Measurements from ENCODE around the gene RNF222. TPM values are rescaled to one million over a fixed set of nuclear protein-coding genes. Genes with fewer than 3 reads are reported as not detected.
A peak's percentile ranks its signal among the peaks of the same experiment; 100 is the strongest.

The RNF222 gene
- polyA plus RNA-seq, 1 experiment, result not detected

DNA sequence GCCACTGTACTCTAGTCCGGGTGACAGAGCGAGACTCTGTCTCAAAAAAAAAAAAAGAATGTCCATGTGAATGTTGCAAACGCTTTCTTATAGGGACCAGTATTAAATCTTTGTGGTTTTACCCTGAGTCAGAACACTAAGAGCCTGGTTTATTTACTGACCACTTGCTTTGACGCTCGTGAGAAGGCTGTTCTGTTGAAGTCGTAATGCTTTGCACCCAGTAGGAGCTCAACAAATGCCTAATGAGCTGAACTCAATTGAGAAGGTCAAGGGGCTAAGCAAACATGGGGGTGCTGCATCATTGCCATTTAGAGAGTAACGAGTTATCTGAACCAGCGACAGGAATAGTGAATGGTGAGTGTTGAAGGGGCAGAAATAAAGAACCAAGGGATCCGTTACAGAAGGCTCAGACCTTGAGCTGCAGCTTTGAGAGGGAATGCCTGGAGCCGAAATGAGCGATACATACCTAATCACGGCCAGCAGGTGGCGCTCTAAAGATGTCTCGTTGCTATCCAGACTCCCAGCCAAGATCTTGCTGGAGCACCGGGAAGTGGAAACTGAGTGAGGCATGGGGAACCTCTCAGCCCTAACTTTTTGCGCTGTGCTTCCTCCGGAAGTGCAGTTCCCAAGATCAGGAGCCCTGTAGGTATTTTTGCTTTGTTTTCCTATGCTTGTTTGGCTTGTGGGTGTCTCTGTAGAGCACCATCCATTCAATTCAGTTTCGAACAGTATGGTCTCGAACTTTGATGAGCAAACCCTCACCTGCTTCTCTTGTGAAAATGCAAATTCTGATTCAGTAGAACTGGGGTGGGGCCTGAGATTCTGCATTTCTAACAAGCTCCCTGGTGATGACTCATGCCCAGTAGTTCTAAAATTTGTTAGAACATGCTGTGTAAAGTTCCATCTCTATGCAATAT is 12.6 kb upstream of the RNF222 start:
- Histone ChIP-seq H3K27ac (ENCODE audit: low read depth, low read length) (no peak overlapping the region), H3K27me3 (ENCODE audit: control insufficient read depth, insufficient read depth, low read length) (peaks cover 5% of the 10 kb centered on the region), H3K9me3 (ENCODE audit: control insufficient read depth, insufficient read depth, low read length) (no peaks in the 10 kb centered on the region; the same call in 1 of the 2 replicates), H3K4me3 (ENCODE audit: low read depth, low read length) (no peak overlapping the region)
- ChIA-PET CTCF (interaction anchor here (0.5 to 3.8 kb wide), 45 partner anchors 8 to 1226 kb away, joined by 3 to 70 read pairs (median 5); partner anchors contain the start of genes KRABD2, NDEL1 and STX8), POLR2A (interaction anchor here (0.7 kb wide), 1 partner anchor 25 kb away, joined by 3 read pairs; the partner anchor contains the start of gene NDEL1)
- peak; percentile 71 for DNase-seq (ENCODE audit: low read depth, low spot score)
- TF ChIP-seq CTCF (IDR thresholded peaks at IDR 0.05; ENCODE audit: low read depth, low read length), result peak; percentile 84

GRCh38 chr17:8408371-8408770 is 10.7 kb upstream of the RNF222 start:
- no peak overlapping the region for H3K27ac ChIP-seq (ENCODE audit: low read depth, low read length)
- no peak overlapping the region for H3K4me3 ChIP-seq (ENCODE audit: low read depth, low read length)
- no peaks in the 10 kb centered on the region; the same call in 1 of the 2 replicates for H3K9me3 ChIP-seq (ENCODE audit: control insufficient read depth, insufficient read depth, low read length)
- no peak for DNase-seq (ENCODE audit: low read depth, low spot score)
- CTCF ChIA-PET, result interaction anchor here (3.5 kb wide), 1 partner anchor 338 kb away, joined by 29 read pairs; no protein-coding TSS in a partner anchor
- POLR2A ChIA-PET, result no interaction called here
- TF ChIP-seq CTCF (IDR thresholded peaks at IDR 0.05; ENCODE audit: low read depth, low read length), result no peak
- H3K27me3 ChIP-seq (ENCODE audit: control insufficient read depth, insufficient read depth, low read length), result peaks cover 4% of the 10 kb centered on the region

- no peaks in the 10 kb centered on the region; the same call in 1 of the 2 replicates for H3K9me3 ChIP-seq (ENCODE audit: control insufficient read depth, insufficient read depth, low read length)
- no peak for TF ChIP-seq CTCF (IDR thresholded peaks at IDR 0.05; ENCODE audit: low read depth, low read length)
- H3K27me3 ChIP-seq (ENCODE audit: control insufficient read depth, insufficient read depth, low read length), result peaks cover 5% of the 10 kb centered on the region
- ChIA-PET CTCF (interaction anchor here (1.3 kb wide), 1 partner anchor 380 kb away, joined by 10 read pairs; no protein-coding TSS in a partner anchor), POLR2A (interaction anchor here (0.6 kb wide), 1 partner anchor 33 kb away, joined by 6 read pairs; no protein-coding TSS in a partner anchor)
- no peak overlapping the region for H3K27ac ChIP-seq (ENCODE audit: low read depth, low read length)
- DNase-seq (ENCODE audit: low read depth, low spot score), result no peak
- H3K4me3 ChIP-seq (ENCODE audit: low read depth, low read length), result no peak overlapping the region
Measured at GRCh38 chr17:8406174-8406573, 8.5 kb upstream of the RNF222 start.

DNA sequence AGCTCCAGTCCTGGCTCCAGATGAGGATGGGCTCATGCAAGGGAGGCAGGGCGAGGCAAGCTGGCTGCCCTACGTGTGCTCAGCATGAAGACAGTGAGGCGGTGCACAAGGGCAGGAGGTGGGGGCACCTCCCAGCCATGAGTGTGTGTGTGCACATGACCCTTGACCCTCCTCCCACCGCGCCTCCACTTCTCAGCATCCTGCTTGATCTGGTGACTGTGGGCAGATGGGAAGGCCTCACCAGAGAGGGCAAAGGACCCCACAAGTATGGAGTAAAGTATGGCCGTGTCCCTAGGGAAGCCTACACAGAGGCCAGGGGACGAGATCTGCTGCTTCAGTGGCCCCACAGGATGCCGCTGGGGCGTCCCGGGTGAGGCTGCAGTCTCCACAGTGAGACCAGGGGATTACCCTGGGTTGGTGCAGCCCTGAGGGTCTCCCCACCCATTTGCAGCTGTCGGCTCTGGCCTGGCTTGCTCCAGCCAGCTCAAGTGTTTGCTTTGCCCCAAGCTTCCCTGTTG is 7.9 kb upstream of the RNF222 start:
- ChIA-PET POLR2A (no interaction called here), CTCF (interaction anchor here (1.3 kb wide), 1 partner anchor 380 kb away, joined by 10 read pairs; no protein-coding TSS in a partner anchor)
- no peak for DNase-seq (ENCODE audit: low read depth, low spot score)
- TF ChIP-seq CTCF (IDR thresholded peaks at IDR 0.05; ENCODE audit: low read depth, low read length), result no peak
- peaks cover 5% of the 10 kb centered on the region for H3K27me3 ChIP-seq (ENCODE audit: control insufficient read depth, insufficient read depth, low read length)
- no peak overlapping the region for H3K27ac ChIP-seq (ENCODE audit: low read depth, low read length)
- H3K9me3 ChIP-seq (ENCODE audit: control insufficient read depth, insufficient read depth, low read length), result no peaks in the 10 kb centered on the region; the same call in 1 of the 2 replicates
- no peak overlapping the region for H3K4me3 ChIP-seq (ENCODE audit: low read depth, low read length)

Data from AG04450 (cell line).